Endometrial microvascular endothelial cells (primary cell): ENCODE data around the gene VPS29. TPM values are rescaled to one million over a fixed set of nuclear protein-coding genes. Genes with fewer than 3 reads are reported as not detected.
"Not testable (repeated sequence)": the region's sequence is repeated elsewhere in the genome, so short reads cannot be mapped to it uniquely, and the experiment has no call there.

ENCODE experiments used
- in situ Hi-C: cut with HindIII; loops from 2 replicates; pipeline ENCODE4 v1.10.0; 2017; ENCODE audit warnings: low sequenced_read_pairs, low pct_unique_long_range_greater_than_20kb; ENCODE audit errors: inconsistent ontology term
- total RNA-seq: library from RNA; depleted of rRNA; stranded (reverse); fragments of >200 nt; gene quantifications from one replicate; pipeline ENCODE4 v1.2.3, GENCODE V29; 2015; ENCODE audit errors: inconsistent ontology term

The VPS29 gene
- 134 TPM for total RNA-seq

GRCh38 chr12:110501752-110502738 lies at the start of gene VPS29, which contains the start of gene RAD9B:
VPS29 (minus strand) TSS chr12:110502111; CDS start chr12:110502051, 60 bp downstream.
RAD9B (plus strand) TSS chr12:110502331; CDS start chr12:110502338, 7 bp downstream.
- in situ Hi-C loops, result loop anchor here (5.0 to 25.0 kb wide), 2 partner anchors 35 to 235 kb away; partner anchors contain the start of genes FAM216A, GPN3 and PPP1CC

- in situ Hi-C loops, result no loop called here
Observed at GRCh38 chr12:110550981-110551380, 49.1 kb upstream of the VPS29 start.

GRCh38 chr12:110549716-110550115 lies 47.8 kb upstream of the VPS29 start:
- in situ Hi-C loops, result no loop called here

- in situ Hi-C loops, result no loop called here
Observed at GRCh38 chr12:110548678-110549077, 46.8 kb upstream of the VPS29 start.

GRCh38 chr12:110547090-110547489 lies 45.2 kb upstream of the VPS29 start:
- in situ Hi-C loops, result no loop called here

- in situ Hi-C loops, result no loop called here
Observed at GRCh38 chr12:110546339-110546738, 44.4 kb upstream of the VPS29 start.

- in situ Hi-C loops, result no loop called here
Observed at GRCh38 chr12:110545812-110546211, 43.9 kb upstream of the VPS29 start.

GRCh38 chr12:110545259-110545658 lies 43.3 kb upstream of the VPS29 start:
- in situ Hi-C loops, result not testable (repeated sequence)

GRCh38 chr12:110543965-110544364 lies 42.1 kb upstream of the VPS29 start:
- in situ Hi-C loops, result no loop called here

GRCh38 chr12:110543252-110543959 lies 41.5 kb upstream of the VPS29 start:
- in situ Hi-C loops, result no loop called here

- in situ Hi-C loops, result no loop called here
Observed at GRCh38 chr12:110540048-110540447, 38.1 kb upstream of the VPS29 start.

GRCh38 chr12:110538869-110539622 lies 37.1 kb upstream of the VPS29 start:
- in situ Hi-C loops, result no loop called here

GRCh38 chr12:110537605-110538409 lies 35.9 kb upstream of the VPS29 start:
- in situ Hi-C loops, result no loop called here

- in situ Hi-C loops, result no loop called here
Observed at GRCh38 chr12:110536834-110537604, 35.1 kb upstream of the VPS29 start.

GRCh38 chr12:110534811-110535210 lies 32.9 kb upstream of the VPS29 start:
- in situ Hi-C loops, result no loop called here

- in situ Hi-C loops, result no loop called here
Observed at GRCh38 chr12:110533607-110534006, 31.7 kb upstream of the VPS29 start.

GRCh38 chr12:110532644-110533043 lies 30.7 kb upstream of the VPS29 start:
- in situ Hi-C loops, result no loop called here
